ENCODE results near the gene NOLC1. TPM values are rescaled to one million over a fixed set of nuclear protein-coding genes. Genes with fewer than 3 reads are reported as not detected.

Gene NOLC1
- total RNA-seq, 1 donor from 2014 or later, result 116 TPM

GRCh38 chr10:102211615-102212299 lies 59.6 kb downstream of the NOLC1 start:
- H3K36me3 Mint-ChIP-seq (ENCODE audit: low read depth), result no peaks in the 10 kb centered on the region
- TF ChIP-seq CTCF (conservative IDR thresholded peaks at IDR 0.05), result no peak

More at GRCh38 chr10:102211615-102212299, 59.6 kb downstream of the NOLC1 start:
- Mint-ChIP-seq H3K4me1 (no peaks in the 10 kb centered on the region), H3K9me3 (no peaks in the 10 kb centered on the region), H3K27me3 (ENCODE audit: low read depth) (peaks cover 10% of the 10 kb centered on the region), H3K27ac (ENCODE audit: unreplicated experiment) (no peak overlapping the region), H3K4me3 (no peak overlapping the region)
- no peak for DNase-seq (ENCODE audit: low read depth, low spot score)

Other genes starting within 250 kb of the NOLC1 start
- 24.4 TPM in 2 replicates for gene ARMH3, start 96.2 kb upstream of the NOLC1 start, total RNA-seq
- 17.5 and 18.9 TPM in 2 replicates for gene HPS6, start 87.0 kb upstream of the NOLC1 start, total RNA-seq
- gene LDB1, start 32.0 kb upstream of the NOLC1 start, total RNA-seq, result 122 and 127 TPM in 2 replicates
- 66.3 and 68.3 TPM in 2 replicates for gene PPRC1, start 19.3 kb upstream of the NOLC1 start, total RNA-seq
- 0.23 and 0.30 TPM in 2 replicates for gene ELOVL3, start 73.9 kb downstream of the NOLC1 start, total RNA-seq
- gene PITX3, start 89.1 kb downstream of the NOLC1 start, total RNA-seq, result not detected in 2 replicates
- gene GBF1, start 93.1 kb downstream of the NOLC1 start, total RNA-seq, result 43.2 and 44.7 TPM in 2 replicates
- 22.9 and 26.1 TPM in 2 replicates for gene NFKB2, start 243.3 kb downstream of the NOLC1 start, total RNA-seq

Data from neural crest cell (in vitro differentiated cells).